Measurements from ENCODE around the gene RGS4. TPM values are rescaled to one million over a fixed set of nuclear protein-coding genes. Genes with fewer than 3 reads are reported as not detected.

The RGS4 gene
- total RNA-seq, 1 experiment from 2014 or later = 0.23 TPM

DNA sequence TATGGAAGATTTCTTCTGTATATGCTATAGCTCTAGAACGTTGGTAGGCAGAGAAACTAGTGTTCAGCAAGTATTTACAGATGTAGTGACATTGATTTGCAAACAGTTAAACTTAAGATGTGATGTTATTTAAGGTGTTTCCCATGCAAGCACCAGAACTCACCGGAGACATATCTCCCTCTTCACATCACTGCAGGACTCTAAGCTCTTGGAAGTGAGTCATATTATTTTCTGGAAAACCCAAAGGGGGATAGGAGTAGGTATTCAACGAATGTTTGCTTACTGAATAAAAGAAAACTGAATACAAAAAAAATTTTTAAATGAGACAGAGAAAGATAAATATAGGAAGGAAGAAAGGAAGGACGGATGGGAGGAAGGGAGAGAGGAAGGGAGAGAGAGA is 25.0 kb downstream of the RGS4 start:
- Histone ChIP-seq H3K36me3 (ENCODE audit: control insufficient read depth, insufficient read depth, low read length) (no peaks in the 10 kb centered on the region), H3K27me3 (replicated peaks; ENCODE audit: control insufficient read depth, insufficient read depth, low read length) (no peaks in the 10 kb centered on the region), H3K4me1 (no peaks in the 10 kb centered on the region), H3K4me3 (ENCODE audit: low read depth, low read length) (no peak overlapping the region), H3K9me3 (no peaks in the 10 kb centered on the region)
- Mint-ChIP-seq H3K27ac (ENCODE audit: unreplicated experiment) (no peak overlapping the region), H3K36me3 (ENCODE audit: insufficient read depth, unreplicated experiment) (no peaks in the 10 kb centered on the region), H3K27me3 (ENCODE audit: insufficient read depth, unreplicated experiment) (peaks cover 13% of the 10 kb centered on the region), H3K9me3 (ENCODE audit: unreplicated experiment) (no peaks in the 10 kb centered on the region), H3K4me1 (ENCODE audit: low read depth, unreplicated experiment) (no peaks in the 10 kb centered on the region), H3K4me3 (ENCODE audit: unreplicated experiment) (no peak overlapping the region)
- TF ChIP-seq, protein P1, sequence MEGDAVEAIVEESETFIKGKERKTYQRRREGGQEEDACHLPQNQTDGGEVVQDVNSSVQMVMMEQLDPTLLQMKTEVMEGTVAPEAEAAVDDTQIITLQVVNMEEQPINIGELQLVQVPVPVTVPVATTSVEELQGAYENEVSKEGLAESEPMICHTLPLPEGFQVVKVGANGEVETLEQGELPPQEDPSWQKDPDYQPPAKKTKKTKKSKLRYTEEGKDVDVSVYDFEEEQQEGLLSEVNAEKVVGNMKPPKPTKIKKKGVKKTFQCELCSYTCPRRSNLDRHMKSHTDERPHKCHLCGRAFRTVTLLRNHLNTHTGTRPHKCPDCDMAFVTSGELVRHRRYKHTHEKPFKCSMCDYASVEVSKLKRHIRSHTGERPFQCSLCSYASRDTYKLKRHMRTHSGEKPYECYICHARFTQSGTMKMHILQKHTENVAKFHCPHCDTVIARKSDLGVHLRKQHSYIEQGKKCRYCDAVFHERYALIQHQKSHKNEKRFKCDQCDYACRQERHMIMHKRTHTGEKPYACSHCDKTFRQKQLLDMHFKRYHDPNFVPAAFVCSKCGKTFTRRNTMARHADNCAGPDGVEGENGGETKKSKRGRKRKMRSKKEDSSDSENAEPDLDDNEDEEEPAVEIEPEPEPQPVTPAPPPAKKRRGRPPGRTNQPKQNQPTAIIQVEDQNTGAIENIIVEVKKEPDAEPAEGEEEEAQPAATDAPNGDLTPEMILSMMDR (IDR thresholded peaks at IDR 0.05; ENCODE audit: insufficient read depth in 1 of 2, low read depth in 1 of 2, low read length in 1 of 2, severe bottlenecking in 1 of 2, unreplicated experiment in 1 of 2) = no peak
- no TSS peak for BruUV-seq (replicated peaks)
- POLR2A ChIA-PET = no interaction called here
- CTCF ChIA-PET = no interaction called here
- DNase-seq = no peak
- intact Hi-C loops (cut with micrococcal nuclease; ENCODE audit: unreplicated experiment) = no loop called here

DNA sequence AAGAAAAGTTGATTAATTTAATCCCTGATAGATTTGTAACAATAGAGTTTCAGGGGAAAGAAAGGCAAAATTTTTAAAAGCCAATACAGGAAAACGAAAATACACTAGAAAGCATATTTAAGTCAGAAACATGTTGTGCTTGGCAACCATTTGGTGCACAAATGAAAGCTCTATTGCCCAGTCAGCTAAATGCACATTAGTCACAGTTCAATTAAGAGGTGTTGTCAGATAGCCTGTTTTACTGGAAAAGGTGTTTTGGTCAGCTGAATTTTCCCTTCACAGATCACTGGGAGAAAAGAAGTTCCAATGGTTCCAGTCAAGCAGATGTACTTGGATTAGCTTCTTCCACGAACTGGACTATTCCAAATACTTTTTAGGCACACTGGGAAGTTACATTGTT is 25.4 kb downstream of the RGS4 start:
- Mint-ChIP-seq H3K4me3 (ENCODE audit: unreplicated experiment) (no peak overlapping the region), H3K27me3 (ENCODE audit: insufficient read depth, unreplicated experiment) (peaks cover 13% of the 10 kb centered on the region), H3K9me3 (ENCODE audit: unreplicated experiment) (no peaks in the 10 kb centered on the region), H3K27ac (ENCODE audit: unreplicated experiment) (no peak overlapping the region), H3K36me3 (ENCODE audit: insufficient read depth, unreplicated experiment) (no peaks in the 10 kb centered on the region), H3K4me1 (ENCODE audit: low read depth, unreplicated experiment) (no peaks in the 10 kb centered on the region)
- Histone ChIP-seq H3K36me3 (ENCODE audit: control insufficient read depth, insufficient read depth, low read length) (no peaks in the 10 kb centered on the region), H3K27me3 (replicated peaks; ENCODE audit: control insufficient read depth, insufficient read depth, low read length) (no peaks in the 10 kb centered on the region), H3K9me3 (no peaks in the 10 kb centered on the region), H3K4me1 (no peaks in the 10 kb centered on the region), H3K4me3 (ENCODE audit: low read depth, low read length) (no peak overlapping the region)
- intact Hi-C loops (cut with micrococcal nuclease; ENCODE audit: unreplicated experiment) = no loop called here
- DNase-seq = no peak
- CTCF ChIA-PET = no interaction called here
- TF ChIP-seq, protein P1 (IDR thresholded peaks at IDR 0.05; ENCODE audit: insufficient read depth in 1 of 2, low read depth in 1 of 2, low read length in 1 of 2, severe bottlenecking in 1 of 2, unreplicated experiment in 1 of 2) = no peak
- BruUV-seq (replicated peaks) = no TSS peak
- POLR2A ChIA-PET = no interaction called here

GRCh38 chr1:163095213-163095612 is 26.1 kb downstream of the RGS4 start:
- Mint-ChIP-seq H3K4me3 (ENCODE audit: unreplicated experiment) (no peak overlapping the region), H3K4me1 (ENCODE audit: low read depth, unreplicated experiment) (no peaks in the 10 kb centered on the region), H3K36me3 (ENCODE audit: insufficient read depth, unreplicated experiment) (no peaks in the 10 kb centered on the region), H3K27me3 (ENCODE audit: insufficient read depth, unreplicated experiment) (peaks cover 13% of the 10 kb centered on the region), H3K9me3 (ENCODE audit: unreplicated experiment) (no peaks in the 10 kb centered on the region), H3K27ac (ENCODE audit: unreplicated experiment) (no peak overlapping the region)
- no peak overlapping the region for H3K4me3 ChIP-seq (ENCODE audit: low read depth, low read length)
- ChIA-PET POLR2A (no interaction called here), CTCF (no interaction called here)
- no peaks in the 10 kb centered on the region for H3K36me3 ChIP-seq (ENCODE audit: control insufficient read depth, insufficient read depth, low read length)
- no peaks in the 10 kb centered on the region for H3K4me1 ChIP-seq
- no peaks in the 10 kb centered on the region for H3K9me3 ChIP-seq
- BruUV-seq (replicated peaks) = no TSS peak
- intact Hi-C loops (cut with micrococcal nuclease; ENCODE audit: unreplicated experiment) = no loop called here
- TF ChIP-seq, protein P1 (IDR thresholded peaks at IDR 0.05; ENCODE audit: insufficient read depth in 1 of 2, low read depth in 1 of 2, low read length in 1 of 2, severe bottlenecking in 1 of 2, unreplicated experiment in 1 of 2) = no peak
- no peak for DNase-seq
- H3K27me3 ChIP-seq (replicated peaks; ENCODE audit: control insufficient read depth, insufficient read depth, low read length) = no peaks in the 10 kb centered on the region
